Pancreas (tissue), 10 donors: ENCODE data around the gene MTA2. TPM values are rescaled to one million over a fixed set of nuclear protein-coding genes. Genes with fewer than 3 reads are reported as not detected.

Source experiments
- ATAC-seq, 4 donors: fragments of 200-7000 bp; cut with Tn5 transposase; one replicate each; pipeline versions ENCODE4 v1.8.0 to v1.9.1; 2020; ENCODE audit warnings: mild to moderate bottlenecking in 4 of 4, moderate library complexity in 4 of 4
- DNase-seq, 6 donors: peaks; one replicate each; pipeline ENCODE4 v3.0.0-alpha.2; 2020
- FAIRE-seq: peaks from 2 replicates; lab custom pipeline; 2012; peaks lifted over from hg19 to GRCh38; lab: Jason Lieb, UNC
- H3K27ac ChIP-seq, 4 donors: fragments of 200-600 bp; sonication (generic); 1 replicate in 3 of 4; 2 replicates in 1 of 4; pipeline versions ENCODE4 v1.5.0 to v1.8.0; 2020
- H3K27me3 ChIP-seq, 4 donors: fragments of 200-600 bp; one replicate each; pipeline ENCODE4 v1.8.0; 2021
- H3K36me3 ChIP-seq, 3 donors: fragments of 200-600 bp; sonication (generic) in 1 of 3; one replicate each; pipeline versions ENCODE4 v1.5.0 to v1.8.0; 2020 to 2021
- H3K4me1 ChIP-seq, 3 donors: fragments of 200-600 bp; one replicate each; pipeline ENCODE4 v1.8.0; 2021
- H3K4me3 ChIP-seq, 4 donors: fragments of 200-600 bp; sonication (generic) in 2 of 4; one replicate each; pipeline versions ENCODE4 v1.5.0 to v1.8.0; 2020 to 2021
- H3K9me3 ChIP-seq, 4 donors: fragments of 200-600 bp; one replicate each; pipeline ENCODE4 v1.8.0; 2021
- CTCF ChIP-seq, 4 donors: fragments of 200-600 bp; sonication (generic) in 3 of 4; IDR thresholded peaks; one replicate each; pipeline versions ENCODE4 v1.5.0 to v1.8.0; 2021; ENCODE audit warnings: antibody characterized with exemption in 4 of 4
- WGBS, 2 donors: extraction: QIAGEN DNeasy Blood & Tissue Kit; methylation state at CpG; one replicate each; pipeline ENCODE4 v1.1.7; 2013; 5-methylcytosine and 5-hydroxymethylcytosine counted together
- intact Hi-C, 3 donors: fragments of 100-400 bp; cut with DNase I; formaldehyde crosslinking; loops; one replicate each; pipeline versions ENCODE4 v1.11.1 to v1.14.2; 2022
- polyA plus RNA-seq, 2 donors: library from polyadenylated mRNA; stranded (reverse); fragments of 200-250 nt; gene quantifications; one replicate each; pipeline ENCODE4 v1.2.3, GENCODE V29; 2013
- total RNA-seq, 6 donors: library from RNA; stranded (reverse); fragmentation: NEBNext Ultra II Directional in 4 of 6; extraction: Animal tissue kit (Norgen Biotek cat#: 25700) in 4 of 6; gene quantifications; one replicate each; pipeline versions ENCODE4 v1.2.1 to v1.2.4, GENCODE V29; 2021 to 2023
- donor health status: healthy with polysubstance abuse.
- donor health status: DM: no; HTN: no; CAD: no; lungs with moderate emphysema.
- donor health status: DM: no; HTN: no; CAD: no.
- donor health status: control.
- donor health status: control.
- donor health status: Bipolar disorder and iron deficiency.
- donor health status: DM: yes; HTN: yes; CAD: no.
- donor health status: DM: no; HTN: no; CAD: no.
- donor health status: DM: no; HTN: no; CAD: no.
- donor health status: DM: yes; HTN: yes; CAD: no.

The MTA2 gene
- total and polyA plus RNA-seq, 8 donors: 14.7 to 42.3 (median 24.4) TPM

GRCh38 chr11:62595124-62595523 is 6.5 kb downstream of the MTA2 start:
- H3K27ac ChIP-seq: no peak overlapping the region
- no peaks in the 10 kb centered on the region for H3K9me3 ChIP-seq
- WGBS, 2 donors: 87 to 90% methylated on average over 8 of the region's 8 CpGs
- peaks cover 0 to 44% (median 32%) of the 10 kb centered on the region in 3 donors for H3K36me3 ChIP-seq
- DNase-seq (no peak), ATAC-seq (no peak), FAIRE-seq (no peak)
- no peaks in the 10 kb centered on the region for H3K27me3 ChIP-seq
- TF ChIP-seq CTCF (IDR thresholded peaks at IDR 0.05): no peak
- H3K4me1 ChIP-seq: peaks cover 5 to 26% (median 20%) of the 10 kb centered on the region in 3 donors
- H3K4me3 ChIP-seq: no peak overlapping the region
- intact Hi-C loops: no loop called here

GRCh38 chr11:62593434-62594044 is 8.1 kb downstream of the MTA2 start:
- peak; percentile 65 to 82 (median 76) for DNase-seq

DNA sequence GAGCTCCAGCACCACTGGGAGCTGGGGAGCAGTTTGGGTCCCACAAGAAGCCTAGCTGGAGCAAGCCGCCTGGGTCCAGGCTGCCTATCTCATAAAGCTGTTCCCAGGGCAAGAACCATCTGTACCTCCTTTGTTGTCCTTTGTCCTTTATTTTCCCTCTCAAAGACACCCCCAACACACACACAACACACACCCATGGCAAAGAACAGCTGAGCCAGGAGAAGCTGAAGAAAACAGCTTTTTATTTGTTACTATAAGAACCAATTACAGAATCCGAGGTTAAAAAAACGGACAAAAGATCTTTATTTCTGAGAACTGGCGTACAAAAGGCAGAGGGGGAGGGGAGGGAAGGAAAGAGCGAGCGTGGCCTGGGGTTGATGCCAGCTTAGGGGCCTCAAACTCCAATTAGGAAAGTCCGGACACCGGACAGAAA is 8.7 kb downstream of the MTA2 start:
- intact Hi-C loops: no loop called here
- FAIRE-seq (no peak), DNase-seq (peak in 2 of 6 donors; percentile 11 to 25), ATAC-seq (no peak)
- Histone ChIP-seq H3K27ac (peak overlapping the region in 1 of 4 donors; percentile 93), H3K27me3 (no peaks in the 10 kb centered on the region), H3K4me1 (peaks cover 8 to 20% (median 19%) of the 10 kb centered on the region in 3 donors), H3K4me3 (no peak overlapping the region), H3K36me3 (peaks cover 0 to 49% (median 28%) of the 10 kb centered on the region in 3 donors), H3K9me3 (no peaks in the 10 kb centered on the region)
- TF ChIP-seq CTCF (IDR thresholded peaks at IDR 0.05): no peak
- 64 to 74% methylated on average over 8 of the region's 8 CpGs for WGBS, 2 donors

More at GRCh38 chr11:62593434-62594044, 8.1 kb downstream of the MTA2 start:
- no peak overlapping the region for H3K27ac ChIP-seq
- WGBS, 2 donors: 58 to 59% methylated on average over 13 of the region's 13 CpGs
- no peaks in the 10 kb centered on the region for H3K9me3 ChIP-seq
- TF ChIP-seq CTCF (IDR thresholded peaks at IDR 0.05): peak in 1 of 4 donors; percentile 25
- no peak for FAIRE-seq
- H3K4me3 ChIP-seq: no peak overlapping the region
- intact Hi-C loops: no loop called here
- no peaks in the 10 kb centered on the region for H3K27me3 ChIP-seq
- H3K4me1 ChIP-seq: peaks cover 8 to 20% (median 19%) of the 10 kb centered on the region in 3 donors
- ATAC-seq: peak in 3 of 4 donors; percentile 17 to 35 (median 22)
- peaks cover 0 to 45% (median 32%) of the 10 kb centered on the region in 3 donors for H3K36me3 ChIP-seq

GRCh38 chr11:62592146-62592815 is 9.4 kb downstream of the MTA2 start:
- intact Hi-C loops: no loop called here
- ATAC-seq: peak; percentile 5 to 15 (median 7)
- no peaks in the 10 kb centered on the region for H3K27me3 ChIP-seq
- no peak for DNase-seq
- peaks cover 0 to 49% (median 21%) of the 10 kb centered on the region in 3 donors for H3K36me3 ChIP-seq
- 5% methylated on average over 17 of the region's 17 CpGs for WGBS, 2 donors
- peaks cover 8 to 23% (median 19%) of the 10 kb centered on the region in 3 donors for H3K4me1 ChIP-seq
- peak overlapping the region; percentile 81 to 93 (median 88) for H3K27ac ChIP-seq
- no peaks in the 10 kb centered on the region for H3K9me3 ChIP-seq
- H3K4me3 ChIP-seq: peak overlapping the region; percentile 21 to 77 (median 52)
- FAIRE-seq: no peak
- TF ChIP-seq CTCF (IDR thresholded peaks at IDR 0.05): no peak
